Activated CD4-positive, alpha-beta T cell treated with anti-CD3 and anti-CD28 coated beads, Interleukin-2, amount 50 U/mL, for 16 hours (primary cell): ENCODE measurements around the gene LRRC8D.
"Not testable (repeated sequence)": the region's sequence is repeated elsewhere in the genome, so short reads cannot be mapped to it uniquely, and the experiment has no call there.

Experiments
- DNase-seq: peaks from one replicate; pipeline ENCODE4 v3.0.0-alpha.2; 2020

The LRRC8D gene

DNA sequence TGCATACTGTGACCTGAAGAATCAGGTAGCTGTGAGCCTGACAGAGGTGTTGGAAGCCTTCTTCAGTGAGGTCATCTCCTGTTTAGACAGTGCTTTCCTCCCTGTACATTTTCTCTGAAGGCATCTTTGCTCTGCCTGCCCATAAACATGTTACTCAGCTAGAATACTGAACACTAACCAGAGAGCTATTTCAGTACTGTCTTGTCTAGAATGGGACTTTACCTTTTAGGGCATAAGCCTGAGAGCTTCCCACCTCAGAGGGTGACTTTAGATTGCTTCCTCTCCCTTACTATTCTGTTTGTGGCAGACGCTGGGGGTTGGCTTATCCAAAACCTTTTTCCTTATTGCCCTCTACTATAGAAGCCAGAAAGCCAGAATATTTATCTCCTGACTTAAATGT is 150.8 kb downstream of the LRRC8D start:
- DNase-seq = no peak

DNA sequence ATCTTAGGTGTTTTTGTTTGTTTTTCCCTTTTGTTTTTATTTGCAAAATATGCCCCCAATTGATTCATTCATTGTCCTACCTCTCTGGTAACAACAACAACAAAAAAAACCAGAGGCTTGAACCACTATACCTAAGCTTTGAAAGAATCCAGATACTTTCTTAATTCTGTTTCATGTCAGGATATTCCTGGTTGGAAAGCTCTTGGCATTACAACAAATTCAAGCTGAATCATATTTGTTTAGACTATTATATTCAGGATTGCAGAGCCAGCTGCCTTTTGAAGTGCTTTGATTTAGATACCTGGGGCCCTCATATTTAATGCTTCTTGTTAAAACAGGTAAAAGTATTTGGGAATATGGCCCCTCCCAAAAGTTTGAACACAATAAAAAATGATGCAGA is 151.2 kb downstream of the LRRC8D start:
- no peak for DNase-seq

DNA sequence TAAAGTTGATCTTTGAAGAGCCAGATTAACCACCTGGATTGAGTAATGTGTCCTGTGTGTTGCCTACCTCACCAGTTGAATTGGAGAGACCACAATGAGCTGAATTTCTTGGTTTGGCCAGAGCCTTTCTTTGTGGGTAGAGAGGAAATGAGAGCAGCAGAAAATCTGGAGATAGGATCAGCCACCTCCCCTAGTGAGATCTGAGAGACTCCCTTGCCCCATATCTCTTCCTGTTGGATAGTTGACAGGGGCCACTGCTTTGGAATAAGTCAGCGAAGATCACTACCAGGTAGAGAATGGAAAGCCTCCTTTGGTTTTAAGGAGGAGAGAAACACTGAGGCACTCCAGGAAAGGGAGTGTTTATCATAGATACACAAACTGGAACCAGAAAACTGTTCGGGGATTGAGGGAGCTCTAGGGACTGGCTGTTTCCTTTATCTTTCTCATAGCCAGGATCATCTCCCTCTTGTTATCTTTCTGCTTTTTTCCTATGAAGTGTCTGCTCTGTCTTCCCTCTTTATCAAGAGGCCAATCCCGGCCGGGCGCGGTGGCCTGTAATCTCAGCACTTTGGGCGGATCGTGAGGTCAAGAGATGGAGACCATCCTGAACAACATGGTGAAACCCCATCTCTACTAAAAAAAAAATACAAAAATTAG is 152.8 kb downstream of the LRRC8D start:
- DNase-seq = no peak

DNA sequence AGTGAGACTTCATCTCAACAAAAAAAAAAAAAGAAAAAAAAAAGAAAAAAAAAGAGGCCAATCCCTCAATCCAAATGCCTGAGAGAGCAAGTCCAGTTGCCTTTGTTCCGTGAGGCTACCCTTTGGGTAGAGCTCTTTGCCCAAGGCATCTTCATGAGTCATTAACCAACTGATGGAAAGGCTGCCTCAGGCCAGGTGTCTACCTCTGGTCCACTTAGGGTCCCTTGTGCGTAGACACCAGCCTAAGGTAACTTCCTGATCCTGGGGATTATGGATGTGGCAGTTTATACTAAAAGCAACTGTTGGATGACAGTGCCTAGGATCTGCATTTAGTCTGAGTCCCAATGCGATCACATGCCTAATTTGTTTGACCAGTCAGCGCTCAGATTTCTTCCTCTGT is 153.4 kb downstream of the LRRC8D start:
- no peak for DNase-seq

DNA sequence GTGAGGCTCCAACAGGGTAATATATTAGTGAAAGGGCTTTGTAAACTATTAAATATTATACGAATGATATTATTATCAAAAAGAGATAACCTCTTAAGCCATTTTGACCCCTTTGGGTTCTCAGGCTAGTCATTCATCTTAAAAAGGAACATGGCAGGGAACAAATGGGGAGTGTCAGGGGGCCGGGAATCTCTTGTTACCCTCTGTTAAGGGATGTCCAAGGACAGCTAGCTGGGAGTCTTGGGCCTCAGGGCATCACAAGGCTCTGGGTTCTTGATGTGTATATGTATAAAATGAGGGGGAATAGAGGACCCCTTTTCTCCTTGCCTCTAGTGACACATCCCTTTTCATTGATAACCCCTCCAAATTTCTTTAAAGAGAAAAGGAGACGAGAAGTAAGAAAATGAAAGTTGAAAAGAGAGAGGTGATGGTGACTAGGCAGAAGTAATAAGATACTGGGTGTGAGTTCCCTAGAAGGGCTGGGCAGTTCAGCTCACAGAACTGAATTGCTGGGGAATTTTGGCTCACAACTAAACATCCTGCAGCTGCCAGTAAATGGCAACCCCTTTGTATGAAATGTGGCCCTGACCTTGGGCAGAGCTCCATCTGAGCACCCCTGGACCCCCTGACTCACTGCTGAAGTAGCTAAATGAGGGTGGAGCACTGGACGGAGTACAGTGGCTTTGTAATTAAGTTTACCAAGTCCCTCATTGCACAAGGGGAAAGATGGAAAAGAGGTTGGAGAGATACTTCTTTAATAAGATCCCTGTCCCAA is 154.1 kb downstream of the LRRC8D start:
- no peak for DNase-seq

DNA sequence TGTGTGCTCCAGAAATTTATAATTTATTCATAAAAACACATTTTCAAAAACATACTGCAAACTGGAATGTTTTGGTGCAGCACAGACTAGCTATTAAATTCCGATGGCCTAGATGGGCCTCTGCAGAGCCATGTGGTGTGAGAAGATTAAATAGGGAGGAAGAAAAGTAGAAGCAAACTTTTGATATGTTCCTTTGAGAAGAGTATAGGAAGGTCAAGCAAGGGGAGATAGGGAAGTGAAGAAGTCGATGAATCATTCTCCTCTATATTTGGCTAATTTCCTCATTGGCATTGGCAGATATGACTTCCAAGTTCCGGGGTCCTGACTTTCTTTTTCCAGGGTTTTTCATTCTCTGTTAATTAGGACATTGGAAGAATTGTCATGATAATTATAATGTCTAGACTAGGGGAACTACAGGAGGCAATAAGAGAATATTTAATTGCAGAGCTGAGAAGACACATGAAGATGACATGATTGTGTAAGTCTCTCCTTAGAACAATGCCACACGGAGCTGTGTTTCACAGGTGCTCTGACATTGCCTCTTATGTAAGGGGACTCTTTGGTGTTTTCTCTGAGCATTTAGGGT is 154.8 kb downstream of the LRRC8D start:
- DNase-seq = no peak

DNA sequence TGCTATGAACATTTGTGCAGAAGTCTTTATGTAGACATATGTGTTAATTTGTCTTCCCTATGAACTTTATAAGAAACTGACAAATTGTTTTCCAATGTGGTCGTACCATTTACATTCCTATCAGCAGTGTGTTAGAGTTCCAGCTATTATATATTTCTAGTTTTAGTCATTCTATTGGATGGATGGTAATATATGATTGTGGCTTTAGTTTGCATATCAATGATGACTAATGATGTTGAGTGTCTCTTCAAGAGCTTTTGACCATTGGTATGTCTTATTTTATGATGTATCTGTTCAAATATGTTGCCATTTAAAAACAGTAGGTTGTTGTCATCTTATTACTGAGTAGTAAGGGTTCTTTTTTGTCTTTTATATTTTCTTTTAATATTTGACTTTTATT is 157.9 kb downstream of the LRRC8D start:
- no peak for DNase-seq

DNA sequence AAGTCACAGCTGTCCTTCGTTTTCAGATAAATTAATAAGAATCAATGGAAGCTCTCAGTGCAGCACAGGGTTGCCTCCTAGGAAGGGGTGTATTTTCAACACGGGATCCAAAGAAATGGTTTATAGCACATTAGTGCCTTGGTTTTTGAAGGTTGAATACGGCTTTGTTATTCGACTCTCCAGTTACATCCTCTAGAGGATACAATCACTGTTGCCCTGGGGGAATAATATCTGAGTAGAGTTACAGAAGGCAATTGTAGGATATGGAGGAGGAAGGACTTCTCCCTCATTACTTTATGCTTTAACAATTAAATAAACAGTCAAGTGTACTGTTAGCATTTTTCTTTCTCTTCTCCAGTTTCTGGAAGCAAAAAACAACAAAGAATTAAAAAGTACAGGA is 159.8 kb downstream of the LRRC8D start:
- DNase-seq = no peak

DNA sequence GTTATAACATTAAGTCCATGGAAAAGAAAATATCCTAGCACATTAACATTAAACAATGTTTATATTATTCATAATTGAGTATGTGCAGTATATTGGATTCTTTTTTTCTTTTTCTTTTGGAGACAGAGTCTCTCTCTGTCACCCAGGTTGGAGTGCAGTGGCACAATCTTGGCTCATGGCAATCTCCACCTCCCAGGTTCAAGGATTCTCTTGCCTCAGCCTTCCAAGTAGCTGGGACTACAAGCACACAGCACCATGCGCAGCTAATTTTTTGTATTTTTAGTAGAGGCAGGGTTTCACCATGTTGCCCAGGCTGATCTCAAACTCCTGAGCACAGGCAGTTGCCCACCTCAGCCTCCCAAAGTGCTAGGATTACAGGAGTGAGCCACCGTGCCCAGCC is 162.0 kb downstream of the LRRC8D start:
- DNase-seq = not testable (repeated sequence)

DNA sequence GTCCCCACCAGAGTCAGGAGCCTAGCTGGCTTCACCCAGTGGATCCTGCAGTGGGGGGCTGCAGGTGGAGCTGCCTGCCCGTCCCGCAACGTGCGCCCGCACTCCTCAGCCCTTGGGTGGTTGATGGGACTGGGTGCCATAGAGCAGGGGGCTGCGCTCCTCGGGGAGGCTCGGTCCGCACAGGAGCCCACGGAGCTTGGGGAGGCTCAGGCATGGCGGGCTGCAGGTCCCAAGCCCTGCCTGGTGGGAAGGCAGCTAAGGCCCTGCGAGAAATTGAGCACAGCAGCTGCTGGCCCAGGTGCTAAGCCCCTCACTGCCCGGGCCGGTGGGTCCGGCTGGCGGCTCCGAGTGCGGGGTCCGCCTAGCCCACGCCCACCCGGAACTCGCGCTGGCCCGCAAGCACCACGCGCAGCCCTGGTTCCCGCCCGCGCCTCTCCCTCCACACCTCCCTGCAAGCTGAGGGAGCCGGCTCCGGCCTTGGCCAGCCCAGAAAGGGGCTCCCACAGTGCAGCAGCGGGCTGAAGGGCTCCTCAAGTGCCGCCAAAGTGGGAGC is 163.8 kb downstream of the LRRC8D start:
- not testable (repeated sequence) for DNase-seq

DNA sequence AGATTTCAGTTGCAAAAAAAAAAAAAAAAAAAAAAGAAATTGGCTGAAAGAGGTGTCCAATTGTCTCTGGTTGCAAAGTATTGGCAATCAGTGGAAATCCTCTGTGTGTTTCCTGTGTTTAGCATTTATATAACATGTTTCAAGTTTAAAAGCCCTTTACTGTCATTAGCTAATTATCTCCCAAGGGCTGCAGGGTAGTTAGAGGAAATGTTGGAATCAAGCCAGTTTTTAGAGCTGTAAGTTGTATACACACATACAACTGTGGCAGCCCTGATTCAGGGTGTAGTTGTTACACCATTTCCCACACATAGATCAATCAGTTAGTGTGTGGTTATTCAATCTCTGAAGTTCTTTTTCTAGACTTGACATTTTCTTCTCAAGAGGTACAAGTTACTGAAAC is 165.2 kb downstream of the LRRC8D start:
- DNase-seq = no peak
